Prostate gland (tissue), 2 donors: Measurements from ENCODE around the gene ZFAND2B.

ENCODE experiments used
- CTCF ChIP-seq, 4 experiments: fragments of 200-600 bp in 2 of 4; fragments of 450-650 bp in 2 of 4; sonication (generic) in 2 of 4; IDR thresholded peaks; 1 replicate in 3 of 4; 2 replicates in 1 of 4; pipeline ENCODE4 v1.5.1; 2016 to 2019; ENCODE audit warnings: antibody characterized with exemption in 4 of 4, mild to moderate bottlenecking in 2 of 4, moderate library complexity in 2 of 4
- POLR2AphosphoS5 ChIP-seq: sonication (generic); formaldehyde crosslinking; IDR thresholded peaks from one replicate; pipeline ENCODE4 v1.6.1; 2017; ENCODE audit warnings: antibody characterized with exemption

GRCh38 chr2:219174146-219174545 lies 32.4 kb upstream of the ZFAND2B start:
- no peak for TF ChIP-seq POLR2AphosphoS5
- TF ChIP-seq CTCF (IDR thresholded peaks at IDR 0.05) = no peak
